Astrocyte of the hippocampus (primary cell): Measurements from ENCODE around the gene RECK.
A peak's percentile ranks its signal among the peaks of the same experiment; 100 is the strongest.

Experiments
- DNase-seq: peaks from one replicate; pipeline ENCODE4 v3.0.0; 2011; ENCODE audit warnings: low read depth, low spot score

RECK gene

DNA sequence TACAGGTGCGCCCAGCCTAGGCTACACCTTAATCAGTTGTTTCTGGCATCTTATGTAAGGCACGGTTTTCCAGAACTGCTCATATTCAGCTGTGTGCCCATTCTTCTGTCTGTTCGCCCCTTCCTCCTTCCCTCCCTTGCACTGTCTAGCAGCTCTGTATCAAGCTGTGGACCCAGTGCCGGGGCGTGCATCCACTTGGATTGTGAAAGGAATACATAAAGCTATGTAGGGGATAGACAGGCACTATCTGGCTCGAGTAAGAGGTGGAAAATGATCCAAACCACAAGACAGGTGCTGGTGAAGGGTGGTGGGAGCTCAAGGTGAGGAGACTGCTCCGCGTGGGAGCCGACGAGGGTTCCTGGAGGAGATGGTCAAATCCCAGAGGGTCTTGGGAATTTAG is 101.8 kb downstream of the RECK start:
- no peak for DNase-seq

DNA sequence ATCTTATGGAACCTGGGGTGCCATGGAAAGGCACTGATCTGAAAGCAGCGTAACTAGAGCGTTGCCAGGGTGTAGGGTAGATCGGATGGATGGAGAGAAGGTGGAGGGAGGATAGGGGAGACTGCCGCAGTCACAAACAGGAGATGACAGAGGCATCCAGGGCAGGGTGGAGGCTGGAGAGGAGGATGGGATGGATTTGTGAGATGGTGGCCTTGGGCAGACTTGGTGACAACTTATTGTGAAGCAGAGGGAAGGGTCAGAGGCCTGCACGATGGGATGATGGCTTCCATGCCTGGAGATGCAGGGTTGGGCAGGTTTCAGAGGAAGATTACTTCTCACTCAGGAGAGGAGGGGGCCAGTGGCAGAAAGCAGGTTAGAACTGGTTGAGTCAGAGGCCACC is 102.2 kb downstream of the RECK start:
- no peak for DNase-seq

DNA sequence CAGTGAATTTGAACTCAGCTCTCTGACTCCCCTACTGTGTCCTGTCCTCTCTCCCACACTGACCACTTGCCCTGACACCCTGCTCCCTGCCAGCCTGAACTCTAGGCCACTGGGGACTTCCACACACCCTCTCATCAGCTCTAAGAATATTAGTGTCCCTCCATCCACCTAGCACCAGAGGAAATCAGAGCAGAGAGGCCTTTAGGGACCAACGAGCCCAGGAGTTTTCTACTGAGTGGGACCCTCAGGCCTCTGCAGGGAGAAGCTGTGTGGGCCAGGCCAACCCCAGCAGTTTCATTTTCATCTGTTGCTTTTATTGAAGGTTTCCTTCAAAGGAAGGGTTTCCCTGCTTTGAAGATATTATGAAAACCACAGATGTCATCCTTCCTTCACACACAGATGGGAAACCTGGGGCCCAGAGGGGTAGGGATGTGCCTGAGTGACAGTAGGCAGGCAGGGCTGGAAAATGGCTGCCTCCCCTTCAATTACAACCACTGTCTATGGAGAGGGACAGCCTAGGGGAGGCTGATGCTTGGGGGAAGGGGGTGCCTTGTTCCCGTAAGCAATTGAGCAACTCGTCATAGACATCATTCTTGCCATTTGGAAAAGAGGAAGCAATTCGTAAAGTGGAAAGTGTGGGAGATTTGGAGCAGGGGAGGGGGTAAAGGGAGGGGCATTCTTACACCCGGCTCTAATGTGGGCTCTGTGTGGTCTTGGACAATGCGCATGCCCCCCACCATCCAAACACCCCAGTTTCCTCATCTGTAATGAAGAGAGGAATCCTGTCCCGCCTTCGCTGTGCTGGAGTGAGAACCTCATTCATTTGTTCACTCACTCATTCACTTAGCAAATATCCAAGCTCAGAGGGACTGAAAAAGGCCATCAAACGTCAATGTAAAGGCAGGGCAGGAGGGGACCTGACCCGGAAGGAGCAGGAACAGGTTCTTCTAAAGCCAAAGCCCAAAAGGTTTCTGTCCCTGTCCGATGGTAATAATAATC is 103.7 kb downstream of the RECK start:
- no peak for DNase-seq

DNA sequence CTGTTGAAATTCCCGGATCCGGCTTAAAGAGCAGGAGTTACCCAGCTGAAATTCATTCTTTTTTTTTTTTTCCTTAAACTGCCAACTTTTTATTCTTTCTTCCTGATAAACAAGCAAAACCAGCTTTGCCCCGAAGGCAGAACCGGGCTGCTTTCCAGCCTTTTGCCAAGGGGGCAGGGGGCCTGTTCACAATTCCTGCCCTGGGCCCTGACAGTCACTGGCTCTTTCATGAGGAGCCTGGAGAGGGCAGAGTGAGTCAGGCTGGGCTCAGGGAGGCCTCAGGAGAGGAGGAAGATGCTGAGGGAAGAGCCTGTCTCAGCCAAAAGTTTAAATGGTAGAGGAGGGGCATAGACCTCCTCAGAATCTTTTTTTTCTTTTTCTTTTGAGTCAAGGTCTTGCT is 104.6 kb downstream of the RECK start:
- DNase-seq: peak; percentile 63

DNA sequence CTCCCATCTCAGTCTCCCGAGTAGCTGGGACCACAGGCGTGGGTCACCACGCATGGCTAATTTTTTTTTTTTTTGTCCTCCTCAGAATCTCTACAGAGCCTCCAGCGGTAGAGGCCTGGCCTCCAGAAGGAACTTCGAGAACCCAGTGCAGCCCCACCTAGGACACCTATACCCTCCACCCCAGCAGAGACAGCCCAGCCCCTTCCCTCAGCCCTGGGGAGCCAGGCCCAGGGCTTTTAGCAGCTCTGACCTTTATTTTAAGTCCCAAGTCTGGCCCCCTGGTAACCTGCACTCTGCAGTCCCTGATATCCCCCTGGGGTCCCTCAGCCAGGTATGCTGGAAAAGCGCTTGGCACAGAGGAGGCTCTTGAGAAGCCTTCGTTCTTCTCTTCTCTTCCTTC is 105.0 kb downstream of the RECK start:
- no peak for DNase-seq

DNA sequence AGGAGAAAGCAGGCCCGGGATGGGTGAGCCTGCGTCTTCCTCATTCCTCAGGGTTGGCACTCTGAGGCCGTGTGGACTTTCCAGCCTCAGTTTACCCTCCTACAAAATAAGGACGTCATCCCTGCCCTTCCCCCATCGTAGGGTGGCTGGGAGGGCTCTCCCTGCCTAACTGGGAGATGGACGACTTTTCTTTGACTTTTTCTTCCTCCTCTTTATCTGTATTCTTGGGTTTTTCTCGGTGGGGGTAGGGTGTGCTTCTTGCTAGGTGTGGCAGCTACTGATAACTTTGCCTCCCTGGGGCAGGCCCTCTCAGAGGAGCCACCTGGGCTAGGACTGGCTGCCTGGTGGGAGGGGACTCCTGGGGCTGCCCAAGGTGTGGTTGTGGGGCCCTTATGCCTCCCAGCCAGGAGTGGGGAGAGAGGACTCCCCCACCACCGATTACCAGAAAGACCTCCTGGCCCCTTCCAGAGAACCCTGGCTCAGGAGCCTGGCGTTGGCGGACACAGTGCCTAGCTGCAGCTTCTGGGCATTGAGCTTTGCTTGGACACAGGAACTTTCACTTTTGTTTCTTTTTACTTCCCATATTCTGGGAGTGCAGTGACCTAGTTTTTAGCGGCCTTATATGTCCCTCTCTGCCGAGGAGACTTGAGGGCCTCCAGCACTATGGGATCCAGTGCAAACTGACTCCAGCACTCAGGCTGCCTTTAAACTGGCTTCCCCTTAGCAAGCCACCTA is 106.0 kb downstream of the RECK start:
- DNase-seq: no peak

DNA sequence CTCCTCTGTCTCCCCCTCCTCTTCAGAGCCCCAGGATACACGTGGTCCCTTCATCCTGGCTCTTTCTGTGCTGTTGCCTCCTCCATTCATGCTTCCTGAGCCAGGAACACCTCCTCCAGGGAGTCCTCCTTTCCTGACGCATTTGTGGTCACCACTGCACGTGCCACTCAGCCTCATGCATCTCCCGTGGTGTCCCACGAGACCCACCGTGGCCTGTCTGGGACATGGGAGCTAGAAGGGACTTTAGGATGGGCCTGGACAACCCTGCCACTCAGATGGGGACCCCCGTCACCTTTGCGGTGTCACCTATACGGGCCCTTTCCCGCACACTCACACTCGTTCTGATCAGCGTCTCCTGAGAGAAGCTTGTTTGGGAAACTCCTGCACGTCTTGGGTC is 106.5 kb downstream of the RECK start:
- no peak for DNase-seq

DNA sequence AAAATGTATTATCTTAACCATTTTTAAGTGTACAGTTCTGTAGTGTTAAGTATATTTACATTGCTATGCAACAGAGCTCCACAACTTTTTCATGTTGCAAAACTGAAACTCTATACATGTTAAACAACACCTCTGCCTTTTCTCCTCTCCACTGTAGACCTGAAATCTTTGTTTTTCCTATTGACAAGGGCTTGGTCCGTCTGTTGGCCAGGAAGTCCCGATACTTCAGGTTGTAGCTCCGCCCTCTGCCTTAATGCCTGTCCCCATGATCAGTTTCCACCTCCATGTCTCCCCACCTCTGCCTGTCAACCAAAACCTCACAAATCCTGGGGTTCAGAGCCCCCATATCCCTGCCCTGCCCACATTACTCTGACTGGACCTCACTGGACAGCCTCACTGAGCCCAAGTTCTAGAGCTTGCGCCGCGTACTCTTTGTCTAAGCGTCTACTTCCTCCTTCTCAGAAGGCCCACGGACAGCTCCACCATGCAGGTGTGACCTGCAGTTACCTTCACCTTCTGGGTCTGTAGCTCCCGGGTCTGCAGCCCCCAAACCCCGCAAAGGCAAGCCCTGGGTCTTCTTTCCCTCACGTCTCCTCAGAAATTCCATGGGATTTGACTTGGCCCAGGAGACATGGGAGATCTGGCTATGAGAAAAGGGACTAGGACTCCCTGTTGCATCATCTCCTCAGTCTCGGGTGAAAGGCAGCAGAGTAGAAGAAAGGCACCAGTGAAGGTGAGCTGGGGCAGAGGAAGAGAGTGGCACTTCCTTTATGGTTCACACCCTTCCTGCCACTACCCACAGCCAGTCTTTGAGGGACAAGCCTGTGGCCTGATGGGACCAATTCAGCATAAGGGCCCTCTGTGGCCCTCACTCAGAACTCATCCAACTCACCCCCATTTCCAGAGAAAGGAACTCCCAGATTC is 107.9 kb downstream of the RECK start:
- no peak for DNase-seq

DNA sequence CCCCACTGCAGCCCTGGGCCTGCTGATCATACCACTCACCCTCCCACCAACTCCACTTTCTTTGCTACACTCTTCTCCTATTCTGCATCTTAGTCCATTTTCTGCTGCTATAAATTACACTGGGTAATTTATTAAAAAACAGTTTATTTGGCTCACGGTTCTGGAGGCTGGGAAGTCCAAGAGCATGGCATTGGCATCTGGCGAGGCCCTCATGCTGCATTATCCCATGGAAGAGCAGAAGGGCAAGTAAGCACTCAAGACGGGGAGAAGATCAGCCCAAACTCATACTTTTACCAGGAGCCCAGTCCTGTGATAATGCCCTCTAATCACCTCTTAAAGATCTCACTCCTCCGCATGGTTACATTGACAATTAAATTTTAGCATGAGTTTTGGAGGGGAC is 109.3 kb downstream of the RECK start:
- DNase-seq: no peak

DNA sequence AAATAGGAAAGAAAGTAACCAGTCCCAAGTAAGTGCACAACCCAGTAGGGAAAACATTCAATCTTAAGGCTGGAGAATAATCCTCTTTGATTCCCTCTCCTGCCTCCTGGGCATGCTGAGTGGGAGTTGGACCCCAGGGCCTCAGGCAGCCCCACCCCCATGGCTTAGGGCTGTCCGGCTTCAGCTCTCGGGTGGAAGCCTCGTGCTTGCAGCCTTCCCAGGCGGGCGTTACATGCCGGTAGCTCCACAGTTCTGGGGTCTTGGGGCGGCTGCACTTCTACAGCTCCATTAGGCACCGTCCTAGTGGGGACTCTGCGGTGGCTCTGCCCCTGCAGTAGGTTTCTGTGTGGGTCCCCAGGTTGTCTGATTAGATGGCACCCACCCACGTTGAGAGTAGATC is 109.9 kb downstream of the RECK start:
- DNase-seq: no peak

DNA sequence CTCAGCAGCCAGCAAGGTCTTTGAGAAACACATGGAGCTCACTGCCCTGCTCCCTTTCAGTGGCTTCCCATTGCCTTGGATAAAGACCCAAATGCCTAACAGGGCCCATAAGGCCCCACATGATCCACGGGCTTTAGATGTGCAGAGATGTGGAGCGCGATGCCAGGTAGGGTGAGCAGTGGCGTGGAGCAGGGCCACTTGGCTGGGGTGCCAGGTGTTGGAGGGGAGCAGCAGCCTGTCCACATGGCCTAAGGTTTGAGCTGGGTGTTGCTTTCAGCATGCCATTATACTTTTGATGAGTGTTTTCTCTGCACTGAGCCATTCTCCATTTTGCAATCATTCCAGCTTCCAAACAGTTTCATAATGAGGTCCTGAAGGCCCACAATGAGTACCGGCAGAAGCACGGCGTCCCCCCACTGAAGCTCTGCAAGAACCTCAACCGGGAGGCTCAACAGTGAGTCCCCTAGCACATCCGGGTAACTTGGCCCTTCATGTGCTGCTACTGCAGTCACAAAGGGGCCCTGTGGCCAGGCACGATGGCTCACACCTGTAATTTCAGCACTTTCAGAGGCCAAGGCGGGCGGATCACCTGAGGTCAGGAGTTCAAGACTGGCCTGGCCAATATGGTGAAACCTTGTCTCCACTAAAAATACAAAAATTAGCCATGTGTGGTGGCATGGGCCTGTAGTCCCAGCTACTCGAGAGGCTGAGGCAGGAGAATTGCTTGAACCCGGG is 110.9 kb downstream of the RECK start:
- DNase-seq: no peak

DNA sequence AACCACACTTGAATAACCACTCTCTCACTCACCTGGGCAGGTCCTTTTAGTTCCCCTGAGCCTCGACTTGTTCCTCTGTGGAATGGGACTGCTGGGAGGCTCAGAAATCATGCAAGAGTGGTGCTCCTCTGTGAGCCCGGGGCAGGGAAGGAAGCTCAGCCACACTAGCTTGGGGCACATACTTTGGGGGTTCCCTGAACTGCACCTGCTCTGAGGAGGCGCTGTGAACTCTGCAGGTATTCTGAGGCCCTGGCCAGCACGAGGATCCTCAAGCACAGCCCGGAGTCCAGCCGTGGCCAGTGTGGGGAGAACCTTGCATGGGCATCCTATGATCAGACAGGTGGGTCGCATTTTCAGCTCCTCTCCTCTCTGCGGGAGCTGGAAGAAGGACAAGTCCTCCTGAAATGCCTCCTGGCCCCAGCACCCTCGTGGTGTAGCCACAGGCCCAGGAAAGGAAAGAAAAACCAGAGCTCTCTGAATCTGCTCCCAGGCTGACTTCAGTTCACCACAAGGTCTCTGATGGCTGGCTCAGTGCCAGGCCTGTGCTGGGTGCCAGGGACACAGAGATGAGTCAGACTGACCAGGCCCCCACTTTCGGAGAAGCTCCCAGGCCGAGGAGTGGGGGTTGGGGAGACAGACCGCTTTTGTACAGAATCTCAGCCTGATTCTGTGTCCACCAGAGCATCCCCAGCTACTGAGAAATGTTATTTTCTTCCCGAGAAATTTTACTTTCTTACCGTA is 111.8 kb downstream of the RECK start:
- peak; percentile 99 for DNase-seq

DNA sequence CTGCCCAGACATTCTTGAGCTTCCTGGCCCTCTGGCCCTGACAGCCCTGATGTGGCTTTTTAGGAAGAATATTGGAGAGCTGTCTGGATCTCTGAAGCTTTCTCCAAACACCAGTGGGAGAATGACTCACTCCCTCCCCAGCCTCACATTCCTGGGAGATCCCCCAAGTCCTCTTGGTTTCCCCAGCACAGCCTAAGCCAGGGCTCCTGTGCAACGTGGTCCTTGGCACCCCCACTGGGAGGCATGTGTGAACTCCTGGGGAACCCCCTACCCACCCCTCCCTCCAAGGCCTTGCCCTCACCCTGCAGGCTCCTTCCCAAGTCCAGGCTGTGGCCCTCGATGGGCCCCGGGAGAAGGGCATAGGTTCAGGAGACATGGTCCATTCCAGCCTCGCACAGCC is 112.5 kb downstream of the RECK start:
- DNase-seq: peak; percentile 89

DNA sequence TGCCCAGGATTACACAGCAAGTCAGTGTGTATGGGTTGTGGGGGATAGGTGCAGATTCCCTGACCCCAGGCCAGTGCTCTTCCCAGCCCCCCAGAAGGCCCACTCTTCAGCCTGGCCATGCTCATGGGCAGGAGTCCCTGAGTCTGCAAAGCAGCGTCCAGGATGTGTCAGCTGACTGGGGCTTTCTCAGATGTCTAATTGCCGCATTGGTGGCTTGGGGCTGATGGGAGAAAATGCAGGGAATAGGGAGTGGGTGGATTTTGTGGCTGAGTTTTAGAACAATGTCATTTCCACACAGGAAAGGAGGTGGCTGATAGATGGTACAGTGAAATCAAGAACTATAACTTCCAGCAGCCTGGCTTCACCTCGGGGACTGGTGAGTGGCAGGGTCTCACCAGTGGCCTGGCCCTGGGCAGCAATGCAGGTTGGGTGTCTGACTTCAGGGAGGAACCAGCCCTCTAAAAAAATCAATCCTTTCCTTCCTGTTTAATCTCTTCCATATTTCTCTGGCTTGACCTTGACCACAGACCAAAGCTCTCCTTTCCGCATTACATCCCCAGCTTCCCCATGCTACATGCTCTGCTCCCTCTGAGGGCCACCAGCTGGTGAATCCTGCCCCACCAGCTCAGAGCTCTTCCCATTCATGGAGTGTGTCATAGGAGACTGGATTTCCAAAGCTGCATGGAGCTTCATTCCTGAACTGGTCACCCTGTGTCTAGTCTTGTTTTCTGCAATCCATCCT is 114.0 kb downstream of the RECK start:
- no peak for DNase-seq

DNA sequence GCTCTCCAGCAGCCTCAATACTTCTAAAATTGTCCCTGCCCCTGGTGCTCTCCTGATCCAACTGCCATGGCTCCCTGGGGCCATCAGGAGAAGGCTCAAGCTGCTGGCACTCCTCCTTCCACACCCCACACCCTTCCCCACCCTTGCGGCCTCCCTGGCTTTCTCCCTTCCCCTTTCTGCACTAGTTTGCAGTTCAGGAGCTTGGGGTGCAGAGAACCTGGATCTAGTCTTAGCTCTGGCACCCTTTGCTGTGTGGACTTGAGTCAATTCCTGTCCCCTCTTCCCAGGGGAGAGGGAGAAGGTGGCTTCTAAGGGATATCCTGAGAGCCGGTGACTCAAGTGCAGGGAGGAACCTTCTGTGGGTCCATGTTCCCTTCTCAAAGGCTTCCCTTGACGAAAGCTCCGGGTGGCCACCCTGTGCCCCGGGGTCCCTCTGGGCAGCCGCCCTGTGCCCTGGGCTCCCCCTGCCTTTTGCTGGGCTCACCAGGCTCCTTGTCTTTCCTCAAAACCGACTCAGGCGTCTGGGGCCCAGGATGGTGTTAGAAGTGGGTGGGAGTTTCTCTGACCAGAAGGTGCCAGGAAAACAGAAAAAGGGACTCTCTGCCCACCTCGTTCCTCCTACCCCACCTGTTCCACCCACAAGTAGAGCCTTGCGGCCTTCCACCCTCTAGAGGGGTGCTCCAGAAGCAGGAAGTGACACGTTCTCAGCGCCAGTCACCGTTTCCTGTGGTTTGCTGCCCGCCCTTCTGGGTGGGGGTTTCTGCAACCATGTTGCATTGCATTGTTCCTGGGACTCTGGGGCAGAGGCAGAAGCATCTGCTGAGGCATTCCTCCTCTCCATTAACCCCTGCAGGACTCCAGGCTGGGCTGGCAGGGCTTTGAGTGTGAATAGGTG is 114.8 kb downstream of the RECK start:
- DNase-seq: peak; percentile 39

DNA sequence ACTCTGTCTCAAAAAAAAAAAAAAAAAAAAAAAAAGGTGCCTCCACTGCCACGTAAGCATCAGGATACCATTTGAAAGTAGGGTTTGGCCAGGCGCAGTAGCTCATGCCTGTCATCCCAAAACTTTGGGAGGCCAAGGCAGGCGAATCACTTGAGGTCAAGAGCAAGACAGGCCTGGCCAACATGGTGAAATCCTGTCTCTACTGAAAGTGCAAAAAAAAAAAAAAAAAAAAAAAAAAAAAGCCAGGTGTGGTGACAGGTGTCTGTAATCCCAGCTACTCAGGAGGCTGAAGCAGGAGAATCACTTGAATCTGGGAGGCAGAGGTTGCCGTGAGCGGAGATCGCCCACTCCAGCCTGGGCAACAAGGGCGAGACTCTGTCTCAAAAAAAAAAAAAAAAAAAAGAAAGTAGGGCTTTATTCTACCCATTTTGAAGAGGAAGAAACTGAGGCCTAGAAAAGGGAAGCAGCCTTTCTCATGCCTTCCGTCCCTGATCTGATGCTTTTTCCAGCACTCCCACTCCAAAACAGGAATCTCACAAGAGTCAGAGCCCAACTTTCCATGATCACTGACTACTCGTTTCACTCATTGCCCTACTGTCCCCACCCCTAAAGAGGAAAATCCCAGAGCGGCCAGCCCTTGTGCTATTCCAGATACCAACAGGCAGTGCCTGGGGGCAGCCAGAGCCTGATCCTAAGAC is 116.2 kb downstream of the RECK start:
- no peak for DNase-seq

DNA sequence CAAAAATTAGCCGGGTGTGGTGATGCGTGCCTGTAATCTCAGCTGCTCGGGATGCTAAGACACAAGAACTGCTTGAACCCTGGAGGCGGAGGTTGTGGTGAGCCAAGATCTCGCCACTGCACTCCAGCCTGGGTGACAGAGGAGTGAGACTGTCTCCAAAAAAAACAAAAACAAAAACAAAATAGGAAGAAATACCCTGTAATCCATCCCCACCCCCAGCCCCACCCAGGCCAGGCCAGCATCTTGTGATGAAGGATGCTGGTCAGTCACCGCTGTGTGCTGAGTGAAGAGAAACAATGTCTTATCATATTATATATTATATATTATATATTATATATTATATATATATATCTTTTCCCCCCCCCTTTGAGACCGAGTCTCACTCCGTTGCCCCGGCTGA is 117.0 kb downstream of the RECK start:
- DNase-seq: no peak

DNA sequence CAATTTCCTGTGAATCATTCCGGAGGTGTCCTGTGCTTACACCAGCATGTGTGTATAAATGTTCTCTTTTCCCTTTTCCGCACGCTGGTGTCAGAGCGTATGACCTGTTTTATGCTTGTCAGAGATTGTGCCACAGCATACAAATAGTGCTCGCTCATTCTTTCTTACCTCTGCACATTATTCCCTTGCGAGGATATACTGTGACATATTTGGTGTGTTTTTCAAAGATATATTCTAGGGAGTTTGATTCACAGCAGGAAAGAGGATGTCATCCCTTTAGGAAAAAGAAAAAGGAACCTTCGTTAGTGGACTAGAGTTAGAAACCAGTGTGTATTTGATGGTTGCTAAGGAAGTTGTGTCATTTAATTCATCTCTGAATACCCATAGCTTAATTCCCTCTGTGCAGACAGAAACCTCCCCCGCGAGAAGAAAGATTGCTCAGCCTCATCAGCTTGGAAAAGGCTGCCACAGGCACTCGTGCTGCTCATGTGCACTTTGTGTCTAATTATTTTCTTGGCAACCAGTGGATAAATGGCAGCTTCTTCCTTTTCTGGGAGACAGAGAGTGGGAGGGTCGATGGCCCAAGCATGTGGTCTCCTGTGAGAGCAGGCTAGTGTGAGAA is 117.7 kb downstream of the RECK start:
- DNase-seq: peak; percentile 74
